ENCODE data around the gene DGKQ. TPM values are rescaled to one million over a fixed set of nuclear protein-coding genes. Genes with fewer than 3 reads are reported as not detected.

The DGKQ gene
- total RNA-seq, 2 experiments from 2014 or later, result 10.8 to 11.1 TPM

GRCh38 chr4:965048-965765, 8.2 kb downstream of the DGKQ start:
- Mint-ChIP-seq H3K36me3 (ENCODE audit: low read depth) (no peaks in the 10 kb centered on the region), H3K9me3 (no peaks in the 10 kb centered on the region), H3K27me3 (ENCODE audit: low read depth) (no peaks in the 10 kb centered on the region), H3K27ac (no peak overlapping the region), H3K4me1 (ENCODE audit: low read depth) (no peaks in the 10 kb centered on the region), H3K4me3 (no peak overlapping the region)
- CTCF ChIA-PET, result no interaction called here
- no peak for DNase-seq
- intact Hi-C loops (cut with micrococcal nuclease), result no loop called here

GRCh38 chr4:964346-965025, 8.9 kb downstream of the DGKQ start:
- DNase-seq, result no peak
- Mint-ChIP-seq H3K4me3 (no peak overlapping the region), H3K9me3 (no peaks in the 10 kb centered on the region), H3K27ac (no peak overlapping the region), H3K4me1 (ENCODE audit: low read depth) (no peaks in the 10 kb centered on the region), H3K27me3 (ENCODE audit: low read depth) (no peaks in the 10 kb centered on the region), H3K36me3 (ENCODE audit: low read depth) (no peaks in the 10 kb centered on the region)
- CTCF ChIA-PET, result no interaction called here
- intact Hi-C loops (cut with micrococcal nuclease), result no loop called here

- no peak overlapping the region for H3K27ac Mint-ChIP-seq
- no peak for DNase-seq
- H3K4me1 Mint-ChIP-seq (ENCODE audit: low read depth), result no peaks in the 10 kb centered on the region
- H3K4me3 Mint-ChIP-seq, result no peak overlapping the region
- H3K36me3 Mint-ChIP-seq (ENCODE audit: low read depth), result peaks cover 2% of the 10 kb centered on the region
- H3K27me3 Mint-ChIP-seq (ENCODE audit: low read depth), result no peaks in the 10 kb centered on the region
- H3K9me3 Mint-ChIP-seq, result no peaks in the 10 kb centered on the region
- intact Hi-C loops (cut with micrococcal nuclease), result no loop called here
- CTCF ChIA-PET, result no interaction called here
These were observed 9.8 kb downstream of the DGKQ start for GRCh38 chr4:963276-964225.

- Mint-ChIP-seq H3K4me3 (no peak overlapping the region), H3K36me3 (ENCODE audit: low read depth) (peaks cover 2% of the 10 kb centered on the region), H3K4me1 (ENCODE audit: low read depth) (no peaks in the 10 kb centered on the region), H3K9me3 (no peaks in the 10 kb centered on the region), H3K27me3 (ENCODE audit: low read depth) (no peaks in the 10 kb centered on the region), H3K27ac (no peak overlapping the region)
- DNase-seq, result no peak
- CTCF ChIA-PET, result no interaction called here
- intact Hi-C loops (cut with micrococcal nuclease), result no loop called here
These were observed 10.8 kb downstream of the DGKQ start for GRCh38 chr4:962231-963208.

GRCh38 chr4:961351-962230, 11.8 kb downstream of the DGKQ start:
- Mint-ChIP-seq H3K4me3 (no peak overlapping the region), H3K27ac (no peak overlapping the region), H3K4me1 (ENCODE audit: low read depth) (no peaks in the 10 kb centered on the region), H3K27me3 (ENCODE audit: low read depth) (no peaks in the 10 kb centered on the region), H3K9me3 (no peaks in the 10 kb centered on the region), H3K36me3 (ENCODE audit: low read depth) (peaks cover 2% of the 10 kb centered on the region)
- no peak for DNase-seq
- intact Hi-C loops (cut with micrococcal nuclease), result no loop called here
- CTCF ChIA-PET, result no interaction called here

- DNase-seq, result no peak
- H3K4me3 Mint-ChIP-seq, result no peak overlapping the region
- H3K9me3 Mint-ChIP-seq, result no peaks in the 10 kb centered on the region
- no peaks in the 10 kb centered on the region for H3K27me3 Mint-ChIP-seq (ENCODE audit: low read depth)
- H3K27ac Mint-ChIP-seq, result no peak overlapping the region
- H3K4me1 Mint-ChIP-seq (ENCODE audit: low read depth), result no peaks in the 10 kb centered on the region
- intact Hi-C loops (cut with micrococcal nuclease), result no loop called here
- CTCF ChIA-PET, result no interaction called here
- peaks cover 2% of the 10 kb centered on the region for H3K36me3 Mint-ChIP-seq (ENCODE audit: low read depth)
These were observed 12.6 kb downstream of the DGKQ start for GRCh38 chr4:960636-961350.

- no peak for DNase-seq
- Mint-ChIP-seq H3K4me1 (ENCODE audit: low read depth) (no peaks in the 10 kb centered on the region), H3K36me3 (ENCODE audit: low read depth) (peaks cover 2% of the 10 kb centered on the region), H3K4me3 (no peak overlapping the region), H3K27me3 (ENCODE audit: low read depth) (no peaks in the 10 kb centered on the region), H3K27ac (no peak overlapping the region), H3K9me3 (no peaks in the 10 kb centered on the region)
- CTCF ChIA-PET, result no interaction called here
- intact Hi-C loops (cut with micrococcal nuclease), result no loop called here
These were observed 13.2 kb downstream of the DGKQ start for GRCh38 chr4:960140-960635.

GRCh38 chr4:959338-960139, 13.8 kb downstream of the DGKQ start:
- Mint-ChIP-seq H3K27me3 (ENCODE audit: low read depth) (no peaks in the 10 kb centered on the region), H3K27ac (no peak overlapping the region), H3K9me3 (no peaks in the 10 kb centered on the region), H3K4me1 (ENCODE audit: low read depth) (no peaks in the 10 kb centered on the region), H3K4me3 (no peak overlapping the region), H3K36me3 (ENCODE audit: low read depth) (peaks cover 2% of the 10 kb centered on the region)
- intact Hi-C loops (cut with micrococcal nuclease), result no loop called here
- peak; percentile 3 for DNase-seq
- CTCF ChIA-PET, result interaction anchor here (0.5 kb wide), 1 partner anchor 95 kb away, joined by 4 read pairs; no protein-coding TSS in a partner anchor

- intact Hi-C loops (cut with micrococcal nuclease), result no loop called here
- Mint-ChIP-seq H3K36me3 (ENCODE audit: low read depth) (peaks cover 2% of the 10 kb centered on the region), H3K27me3 (ENCODE audit: low read depth) (no peaks in the 10 kb centered on the region), H3K27ac (no peak overlapping the region), H3K4me3 (no peak overlapping the region), H3K4me1 (ENCODE audit: low read depth) (no peaks in the 10 kb centered on the region), H3K9me3 (no peaks in the 10 kb centered on the region)
- DNase-seq, result peak; percentile 1
- CTCF ChIA-PET, result interaction anchor here (0.5 kb wide), 1 partner anchor 96 kb away, joined by 4 read pairs; no protein-coding TSS in a partner anchor
These were observed 14.6 kb downstream of the DGKQ start for GRCh38 chr4:958696-959337.

- CTCF ChIA-PET, result no interaction called here
- H3K27ac Mint-ChIP-seq, result no peak overlapping the region
- peaks cover 2% of the 10 kb centered on the region for H3K36me3 Mint-ChIP-seq (ENCODE audit: low read depth)
- H3K4me3 Mint-ChIP-seq, result no peak overlapping the region
- no peaks in the 10 kb centered on the region for H3K4me1 Mint-ChIP-seq (ENCODE audit: low read depth)
- no peaks in the 10 kb centered on the region for H3K27me3 Mint-ChIP-seq (ENCODE audit: low read depth)
- H3K9me3 Mint-ChIP-seq, result no peaks in the 10 kb centered on the region
- DNase-seq, result peak; percentile 1
- intact Hi-C loops (cut with micrococcal nuclease), result no loop called here
These were observed 15.1 kb downstream of the DGKQ start for GRCh38 chr4:958314-958665.
